ENCODE results near the gene ZBTB32. TPM values are rescaled to one million over a fixed set of nuclear protein-coding genes. Genes with fewer than 3 reads are reported as not detected.

Gene ZBTB32
- total RNA-seq, 1 experiment from 2014 or later: 0.13 TPM

GRCh38 chr19:35738887-35739229 lies 34.5 kb downstream of the ZBTB32 start:
- no peaks in the 10 kb centered on the region for H4K20me1 ChIP-seq (ENCODE audit: control insufficient read depth, insufficient read depth, insufficient read length)
- H3K4me3 Mint-ChIP-seq: 0 out of 5 replicates have a peak overlapping the region, but pooled peaks of 1 of the 2 experiments have one; percentile 29

More at GRCh38 chr19:35738887-35739229, 34.5 kb downstream of the ZBTB32 start:
- H3K27ac Mint-ChIP-seq: no peak overlapping the region
- no peak overlapping the region for H3K9ac ChIP-seq (ENCODE audit: extremely low read depth, insufficient read length, low read length)
- H4K8ac ChIP-seq (replicated peaks; ENCODE audit: insufficient read length, low read depth, low read length): no peak overlapping the region
- no peak overlapping the region for H2AFZ ChIP-seq (ENCODE audit: low read length)
- peaks cover 6% of the 10 kb centered on the region for H3K23me2 ChIP-seq (ENCODE audit: insufficient read length, low read depth, low read length, poor library complexity, severe bottlenecking)
- H3K79me1 ChIP-seq (ENCODE audit: insufficient read depth, low read depth, low read length, poor library complexity, severe bottlenecking): no peaks in the 10 kb centered on the region
- no peak overlapping the region for H3K18ac ChIP-seq (ENCODE audit: insufficient read length, low read depth, low read length)
- H3K9me3 ChIP-seq (ENCODE audit: control insufficient read depth, low read depth, low read length): no peaks in the 10 kb centered on the region
- no peak overlapping the region for H2BK20ac ChIP-seq (ENCODE audit: low read depth, low read length, poor library complexity, severe bottlenecking)
- no peaks in the 10 kb centered on the region for H3K4me1 ChIP-seq (ENCODE audit: insufficient read depth, low read length)
- H3T11ph ChIP-seq (ENCODE audit: low read length): no peak overlapping the region
- no peak overlapping the region for H2BK12ac ChIP-seq (ENCODE audit: insufficient read length, low read depth, low read length)
- no peak for DNase-seq
- TF ChIP-seq CTCF (conservative IDR thresholded peaks at IDR 0.05): no peak
- no peaks in the 10 kb centered on the region for H3K27me3 ChIP-seq (ENCODE audit: insufficient read depth, low read length)
- no peak overlapping the region for H4K91ac ChIP-seq (ENCODE audit: insufficient read length, low read depth, low read length)
- no peak overlapping the region for H3K4ac ChIP-seq (ENCODE audit: low read depth, low read length)
- peaks cover 6 to 13% of the 10 kb centered on the region in 2 experiments for H3K4me1 Mint-ChIP-seq
- no peak overlapping the region for H3K23ac ChIP-seq (ENCODE audit: insufficient read length, low read depth, low read length)
- no peak overlapping the region for H3K27ac ChIP-seq (ENCODE audit: insufficient read length, low read depth, low read length)
- no peak overlapping the region for H4K5ac ChIP-seq (ENCODE audit: insufficient read length, low read depth, low read length)
- no peak overlapping the region for H2AK5ac ChIP-seq (ENCODE audit: insufficient read length, low read length)
- H2BK120ac ChIP-seq (ENCODE audit: low read depth, low read length, poor library complexity, severe bottlenecking): no peak overlapping the region
- WGBS (ENCODE audit: extremely low coverage, insufficient read length, low lambda C conversion rate): no CpG with 5 or more reads among the region's 2 CpGs
- no peak overlapping the region for H3K56ac ChIP-seq (ENCODE audit: insufficient read length, low read depth, low read length)
- H3K14ac ChIP-seq (ENCODE audit: insufficient read depth, low read length): no peak overlapping the region
- peaks cover 36 to 55% (median 49%) of the 10 kb centered on the region in 3 experiments; a peak in 6 of 7 replicates for H3K36me3 Mint-ChIP-seq (ENCODE audit: insufficient read depth in 1 of 3, low read depth in 3 of 3)
- no peaks in the 10 kb centered on the region for H3K27me3 Mint-ChIP-seq (ENCODE audit: low read depth)
- no peak overlapping the region for H3K4me2 ChIP-seq (ENCODE audit: insufficient read depth, insufficient read length, low read length)
- no peaks in the 10 kb centered on the region for H3K9me3 Mint-ChIP-seq
- no peak overlapping the region for H2BK15ac ChIP-seq (ENCODE audit: low read depth, low read length)
- H2BK5ac ChIP-seq (ENCODE audit: insufficient read length, low read length): no peak overlapping the region
- no peaks in the 10 kb centered on the region for H3K79me2 ChIP-seq (ENCODE audit: insufficient read depth, low read length)

Data from H9 (cell line).